Spleen (tissue), 7 donors: ENCODE results near the gene IBA57.

Experiments used
- CTCF ChIP-seq, 11 experiments: fragments of 200-600 bp in 7 of 11; fragments of 450-650 bp in 4 of 11; sonication (generic) in 4 of 11; IDR thresholded peaks in 8 of 11; conservative IDR thresholded peaks in 3 of 11; 1 replicate in 7 of 11; 2 replicates in 4 of 11; pipeline versions ENCODE4 v1.4.0 to v1.8.0; 2016 to 2021; ENCODE audit warnings: antibody characterized with exemption in 11 of 11, inconsistent platforms in 4 of 11, mild to moderate bottlenecking in 1 of 11
- POLR2A ChIP-seq, 3 donors: fragments of 450-650 bp; IDR thresholded peaks; one replicate each; pipeline ENCODE4 v1.5.1; 2017; ENCODE audit warnings: antibody characterized with exemption in 3 of 3, mild to moderate bottlenecking in 1 of 3
- donor health status: DM: no; HTN: no; CAD: no; lungs with moderate emphysema.
- donor health status: DM: no; HTN: no; CAD: no.
- donor health status: DM: no; HTN: no; CAD: no.

- TF ChIP-seq CTCF (IDR thresholded peaks at IDR 0.05 in 8 of 11, conservative IDR thresholded peaks at IDR 0.05 in 3 of 11): no peak
- TF ChIP-seq POLR2A (IDR thresholded peaks at IDR 0.05): no peak
Measured at GRCh38 chr1:228161362-228161761, 4.2 kb upstream of the IBA57 start.
